Coronary artery (tissue), 2 donors: Measurements from ENCODE around the gene TRIO.

Experiments used
- DNase-seq: peaks from one replicate; pipeline ENCODE4 v3.0.0-alpha.2; 2017; ENCODE audit warnings: low spot score
- H3K27ac ChIP-seq, 2 donors: fragments of 200-600 bp; sonication (generic); one replicate each; pipeline ENCODE4 v1.5.1; 2016 to 2019
- H3K4me3 ChIP-seq: fragments of 200-600 bp; sonication (generic); 2 replicates; pipeline ENCODE4 v1.5.1; 2016; ENCODE audit warnings: mild to moderate bottlenecking, moderate library complexity
- TF ChIP-seq, protein P1 (sequence below): fragments of 200-600 bp; sonication (generic); IDR thresholded peaks from one replicate; pipeline ENCODE4 v1.5.1; 2019; ENCODE audit warnings: antibody characterized with exemption

TRIO gene

DNA sequence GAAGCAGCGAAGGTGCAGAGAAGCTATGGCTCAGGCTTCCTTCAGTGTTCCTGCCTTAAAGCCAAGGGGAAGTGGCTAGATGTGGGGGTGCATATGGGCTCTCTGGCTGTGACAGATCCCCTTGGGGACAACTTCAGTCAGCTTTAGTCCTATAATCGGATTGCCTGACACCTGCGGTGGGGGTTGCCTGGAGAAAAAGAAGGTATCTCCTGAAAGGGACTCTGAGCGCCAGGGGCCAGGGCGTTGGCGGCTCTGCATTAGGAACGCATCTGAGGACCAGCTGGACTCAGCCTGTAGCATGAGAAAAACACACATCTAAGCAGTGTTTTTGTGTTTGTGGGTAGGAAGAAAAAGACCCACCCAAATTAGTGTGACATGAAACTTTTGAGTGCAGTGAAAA lies 354.2 kb downstream of the TRIO start:
- no peak overlapping the region for H3K4me3 ChIP-seq
- no peak overlapping the region for H3K27ac ChIP-seq
- TF ChIP-seq, protein P1, sequence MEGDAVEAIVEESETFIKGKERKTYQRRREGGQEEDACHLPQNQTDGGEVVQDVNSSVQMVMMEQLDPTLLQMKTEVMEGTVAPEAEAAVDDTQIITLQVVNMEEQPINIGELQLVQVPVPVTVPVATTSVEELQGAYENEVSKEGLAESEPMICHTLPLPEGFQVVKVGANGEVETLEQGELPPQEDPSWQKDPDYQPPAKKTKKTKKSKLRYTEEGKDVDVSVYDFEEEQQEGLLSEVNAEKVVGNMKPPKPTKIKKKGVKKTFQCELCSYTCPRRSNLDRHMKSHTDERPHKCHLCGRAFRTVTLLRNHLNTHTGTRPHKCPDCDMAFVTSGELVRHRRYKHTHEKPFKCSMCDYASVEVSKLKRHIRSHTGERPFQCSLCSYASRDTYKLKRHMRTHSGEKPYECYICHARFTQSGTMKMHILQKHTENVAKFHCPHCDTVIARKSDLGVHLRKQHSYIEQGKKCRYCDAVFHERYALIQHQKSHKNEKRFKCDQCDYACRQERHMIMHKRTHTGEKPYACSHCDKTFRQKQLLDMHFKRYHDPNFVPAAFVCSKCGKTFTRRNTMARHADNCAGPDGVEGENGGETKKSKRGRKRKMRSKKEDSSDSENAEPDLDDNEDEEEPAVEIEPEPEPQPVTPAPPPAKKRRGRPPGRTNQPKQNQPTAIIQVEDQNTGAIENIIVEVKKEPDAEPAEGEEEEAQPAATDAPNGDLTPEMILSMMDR: no peak
- DNase-seq: no peak

DNA sequence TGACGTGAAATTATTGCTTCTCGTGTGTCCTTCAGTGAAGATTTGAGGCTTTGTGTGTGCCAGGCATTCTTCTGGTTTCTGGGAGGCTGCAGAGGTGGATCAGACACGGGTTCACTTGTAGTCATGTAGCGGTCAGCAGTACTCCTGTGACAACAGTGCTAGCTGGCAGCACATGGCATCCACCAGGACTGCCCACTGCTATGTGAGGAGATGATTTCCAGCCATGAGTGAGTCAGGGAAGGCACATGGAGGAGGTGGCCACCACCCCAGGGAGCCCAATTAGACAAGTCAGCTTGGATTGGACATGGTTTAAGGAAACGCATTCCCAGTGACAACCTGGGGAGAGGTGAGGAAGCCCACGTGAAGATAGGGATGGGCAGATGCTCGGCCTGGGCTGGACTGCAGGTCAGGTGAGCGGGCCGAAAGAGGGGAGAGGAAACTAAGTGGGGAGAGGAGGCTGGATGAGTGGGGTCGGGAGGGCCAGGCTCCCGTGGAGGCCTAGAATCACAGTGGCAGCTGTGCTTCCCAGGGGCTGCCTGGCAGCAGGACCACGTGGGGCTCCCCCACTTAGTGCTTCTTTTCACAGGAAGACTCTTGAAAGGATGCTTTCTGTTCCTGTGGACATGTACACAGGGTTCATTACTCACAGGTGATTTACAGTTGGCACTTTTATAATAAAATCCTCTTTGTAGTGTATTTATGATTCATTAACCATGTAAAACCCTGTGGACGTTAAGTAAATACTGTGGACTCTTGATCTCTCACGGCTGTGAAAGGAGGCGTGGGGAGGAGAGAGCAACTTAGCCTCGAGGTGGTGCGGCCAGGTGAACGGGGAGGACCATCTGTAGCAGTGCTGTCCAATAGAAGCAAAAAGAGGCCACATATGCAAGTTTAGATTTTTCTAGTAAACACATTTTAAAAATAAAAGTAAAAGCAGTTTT lies 358.5 kb downstream of the TRIO start:
- no peak overlapping the region for H3K27ac ChIP-seq
- no peak for DNase-seq

DNA sequence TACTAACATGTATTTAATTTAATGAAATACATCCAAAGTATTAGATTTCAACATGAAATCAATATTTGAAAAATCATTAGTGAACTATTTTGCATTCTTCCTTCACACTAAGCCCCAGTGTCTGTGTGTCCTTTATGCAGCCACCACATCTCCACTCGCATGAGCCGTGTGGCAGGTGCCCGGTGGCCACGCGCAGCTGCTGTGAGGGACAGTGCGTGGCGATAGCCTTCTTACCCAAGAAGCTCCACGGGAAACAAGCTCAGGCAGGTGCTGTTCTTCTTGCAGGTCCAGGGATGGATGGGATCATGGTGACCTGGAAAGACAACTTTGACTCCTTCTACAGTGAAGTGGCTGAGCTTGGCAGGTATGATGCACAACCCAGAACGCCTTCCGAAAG lies 359.1 kb downstream of the TRIO start:
- DNase-seq: no peak
- Histone ChIP-seq H3K4me3 (no peak overlapping the region), H3K27ac (no peak overlapping the region)
- TF ChIP-seq, protein P1: no peak

More for the DNA sequence above, 358.5 kb downstream of the TRIO start:
- TF ChIP-seq, protein P1: no peak
- no peak overlapping the region for H3K4me3 ChIP-seq

DNA sequence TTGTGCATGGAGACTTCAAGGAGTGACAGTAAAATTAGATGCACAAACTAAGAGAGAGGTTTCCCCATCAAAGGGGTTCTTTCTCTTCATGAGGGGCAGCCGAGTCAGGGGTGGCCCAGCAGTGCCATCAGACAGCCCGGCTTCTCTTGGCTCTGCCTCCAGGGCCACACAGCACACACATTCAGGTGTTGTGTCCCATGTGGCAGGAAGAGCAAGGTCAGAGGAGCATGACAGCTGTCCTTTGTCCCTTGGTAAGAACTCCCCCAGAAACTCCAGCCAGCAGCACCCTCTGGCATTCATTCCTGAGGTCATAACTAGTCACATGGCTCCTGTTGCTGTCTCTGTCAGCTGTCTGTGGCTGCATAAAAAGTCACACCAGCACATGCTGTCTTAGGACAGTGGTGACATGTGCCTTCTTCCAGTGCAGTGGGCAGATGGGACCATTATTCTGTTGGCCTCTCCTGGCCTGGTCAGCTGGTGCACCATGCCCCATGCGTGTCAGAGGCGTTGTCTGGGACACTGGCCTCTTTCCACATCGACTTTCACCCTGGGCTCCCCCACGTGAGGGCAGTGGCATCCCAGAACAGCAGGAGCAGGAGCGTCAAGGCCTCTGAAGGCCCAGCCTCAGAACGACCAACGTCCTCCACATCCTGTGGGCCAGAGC lies 360.0 kb downstream of the TRIO start:
- TF ChIP-seq, protein P1: no peak
- DNase-seq: no peak
- no peak overlapping the region for H3K27ac ChIP-seq

DNA sequence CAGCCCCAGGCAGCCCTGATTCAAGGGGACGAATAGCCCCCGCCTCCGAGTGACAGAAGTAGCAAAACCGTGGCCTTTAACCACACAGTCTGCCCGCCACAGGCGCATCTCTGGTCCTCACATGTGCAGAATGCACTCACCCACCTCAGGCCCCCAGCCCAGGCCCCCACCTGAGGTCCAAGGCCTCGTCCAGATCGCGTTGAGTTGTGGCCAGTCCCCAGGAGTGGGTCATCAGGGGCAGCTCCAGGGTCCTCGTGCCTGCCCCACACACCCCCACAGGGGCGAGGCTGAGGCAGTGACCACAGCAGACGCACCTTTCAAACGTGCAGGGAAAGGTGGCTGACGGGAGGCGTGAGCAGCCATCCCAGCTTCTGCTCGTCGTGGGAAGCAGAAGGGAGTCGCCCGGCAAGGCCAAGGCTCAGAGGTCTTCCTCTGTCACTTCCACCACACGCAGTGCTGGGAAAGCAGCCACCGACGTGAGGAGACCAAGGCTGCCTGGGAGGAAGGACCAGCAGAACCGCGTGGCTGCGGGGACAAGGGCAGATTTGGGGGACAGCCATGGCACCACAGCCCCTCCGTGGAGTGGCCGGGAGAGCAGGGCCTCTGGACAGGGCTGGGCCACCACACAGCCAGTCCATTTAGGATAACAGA lies 360.7 kb downstream of the TRIO start:
- Histone ChIP-seq H3K4me3 (no peak overlapping the region), H3K27ac (no peak overlapping the region)
- DNase-seq: no peak
- TF ChIP-seq, protein P1: no peak

More for the DNA sequence above, 360.0 kb downstream of the TRIO start:
- H3K4me3 ChIP-seq: no peak overlapping the region

DNA sequence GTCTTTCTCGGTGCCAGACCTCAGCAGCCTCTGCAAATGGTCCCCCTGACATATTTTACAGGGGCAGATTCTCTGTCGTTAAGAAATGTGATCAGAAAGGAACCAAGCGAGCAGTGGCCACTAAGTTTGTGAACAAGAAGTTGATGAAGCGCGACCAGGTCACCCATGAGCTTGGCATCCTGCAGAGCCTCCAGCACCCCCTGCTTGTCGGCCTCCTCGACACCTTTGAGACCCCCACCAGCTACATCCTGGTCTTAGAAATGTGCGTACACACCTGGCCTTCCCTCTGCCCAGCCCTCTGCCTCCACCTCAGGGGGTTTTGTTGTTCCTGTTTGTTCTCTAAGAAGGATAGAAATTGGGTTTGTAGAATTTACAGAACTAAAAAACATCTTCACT lies 361.2 kb downstream of the TRIO start:
- no peak overlapping the region for H3K27ac ChIP-seq
- DNase-seq: no peak
- TF ChIP-seq, protein P1: no peak
- H3K4me3 ChIP-seq: no peak overlapping the region
